Stimulated activated CD8-positive, alpha-beta memory T cell treated with anti-CD3 and anti-CD28 coated beads, Interleukin-4, amount 100 ng/mL, for 48 hours (primary cell): ENCODE measurements around the gene CCDC124.
"Not testable (repeated sequence)": the region's sequence is repeated elsewhere in the genome, so short reads cannot be mapped to it uniquely, and the experiment has no call there.

Source experiments
- DNase-seq: peaks from one replicate; pipeline ENCODE4 v3.0.0-alpha.2; 2020

Gene CCDC124, protein sequence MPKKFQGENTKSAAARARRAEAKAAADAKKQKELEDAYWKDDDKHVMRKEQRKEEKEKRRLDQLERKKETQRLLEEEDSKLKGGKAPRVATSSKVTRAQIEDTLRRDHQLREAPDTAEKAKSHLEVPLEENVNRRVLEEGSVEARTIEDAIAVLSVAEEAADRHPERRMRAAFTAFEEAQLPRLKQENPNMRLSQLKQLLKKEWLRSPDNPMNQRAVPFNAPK

DNA sequence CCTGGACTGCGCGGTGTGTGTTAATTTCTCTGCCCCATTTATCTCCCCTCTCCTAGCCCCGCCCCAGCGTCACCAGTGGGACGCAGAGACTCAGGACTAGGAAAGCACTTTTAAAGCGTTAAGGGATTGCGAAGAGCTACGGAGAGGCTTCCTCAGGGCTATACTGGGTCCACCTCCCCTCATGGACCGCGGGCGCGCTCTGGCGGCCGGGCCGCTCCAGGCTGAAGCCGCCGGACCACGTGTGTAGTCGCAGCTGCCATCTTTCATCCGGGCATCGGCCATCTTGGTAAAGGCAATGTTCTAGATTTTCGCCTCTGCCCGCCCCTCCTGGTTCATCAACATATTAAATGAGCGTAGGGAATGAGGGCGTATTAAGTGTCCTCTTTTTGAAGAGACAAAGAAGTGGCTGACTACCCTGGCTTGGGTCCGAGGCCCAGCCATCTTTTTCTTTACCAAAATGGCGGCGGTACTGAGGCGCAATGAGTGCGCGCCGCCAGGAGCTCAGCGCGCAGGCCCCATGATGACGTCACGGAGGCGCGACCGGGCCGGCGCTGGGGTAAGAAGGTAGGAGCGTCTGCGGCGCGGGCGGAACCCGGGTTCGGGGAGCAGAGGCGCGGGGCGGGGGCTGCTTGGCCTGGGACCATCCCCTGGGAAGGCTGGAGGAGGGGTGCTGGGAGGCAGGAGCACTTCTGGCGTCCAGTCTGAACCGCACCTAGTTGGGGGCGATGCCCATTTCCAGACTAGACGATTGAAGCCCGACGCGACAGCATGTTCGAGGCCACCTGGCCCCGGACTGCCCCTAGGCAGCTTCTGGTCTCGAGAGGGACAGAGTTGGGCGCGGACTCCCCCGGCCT lies at the start of gene CCDC124:
Gene CCDC124 (plus strand): TSS at position 531 of the 854 bp plus-strand sequence. CDS start 3,406 bp downstream, outside the sequence.
- DNase-seq: peak; percentile 95

DNA sequence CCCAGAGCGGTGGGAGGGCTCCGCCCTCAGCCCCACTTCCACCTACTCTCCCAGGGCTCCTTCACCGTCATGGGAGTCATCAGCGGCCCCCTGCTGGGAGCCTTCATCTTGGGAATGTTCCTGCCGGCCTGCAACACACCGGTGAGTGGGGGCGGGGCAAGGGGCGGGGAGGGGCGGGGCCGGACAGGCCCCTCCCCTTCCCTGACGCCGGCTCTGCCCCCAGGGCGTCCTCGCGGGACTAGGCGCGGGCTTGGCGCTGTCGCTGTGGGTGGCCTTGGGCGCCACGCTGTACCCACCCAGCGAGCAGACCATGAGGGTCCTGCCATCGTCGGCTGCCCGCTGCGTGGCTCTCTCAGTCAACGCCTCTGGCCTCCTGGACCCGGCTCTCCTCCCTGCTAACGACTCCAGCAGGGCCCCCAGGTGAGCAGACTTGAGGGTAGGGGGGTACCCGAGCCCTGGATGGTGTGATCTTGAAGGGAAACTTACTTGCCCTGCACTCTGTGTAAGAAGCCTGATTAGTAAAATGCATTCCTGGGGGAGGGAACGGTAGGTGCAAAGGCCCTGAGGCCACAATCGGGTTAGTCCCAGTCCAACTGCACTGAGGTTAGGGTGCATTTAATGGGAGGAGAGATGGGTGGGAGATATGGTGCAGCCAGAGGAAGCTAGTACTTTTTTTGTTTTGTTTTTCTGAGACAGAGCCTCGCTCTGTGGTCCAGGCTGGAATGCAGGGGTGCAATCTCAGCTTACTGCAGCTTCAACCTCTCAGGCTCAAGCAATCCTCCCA lies 49.0 kb upstream of the CCDC124 start:
- DNase-seq: no peak

DNA sequence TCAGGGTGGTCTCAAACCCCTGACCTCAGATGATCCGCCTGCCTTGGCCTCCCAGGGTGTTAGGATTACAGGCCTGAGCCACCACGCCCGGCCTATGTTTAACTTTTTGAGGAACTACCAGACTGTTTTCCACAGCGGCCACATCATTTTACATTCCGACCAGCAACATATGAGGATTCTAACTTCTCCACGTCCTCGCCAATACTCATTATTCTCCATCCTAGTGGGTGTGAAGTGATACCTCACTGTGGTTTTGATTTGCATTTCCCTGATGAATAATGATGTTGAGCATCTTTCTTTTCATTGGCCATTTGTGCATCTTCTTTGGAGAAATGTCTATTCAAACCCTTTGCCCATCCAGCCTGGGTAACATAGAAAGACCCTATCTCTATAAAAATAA lies 46.3 kb upstream of the CCDC124 start:
- DNase-seq: no peak

DNA sequence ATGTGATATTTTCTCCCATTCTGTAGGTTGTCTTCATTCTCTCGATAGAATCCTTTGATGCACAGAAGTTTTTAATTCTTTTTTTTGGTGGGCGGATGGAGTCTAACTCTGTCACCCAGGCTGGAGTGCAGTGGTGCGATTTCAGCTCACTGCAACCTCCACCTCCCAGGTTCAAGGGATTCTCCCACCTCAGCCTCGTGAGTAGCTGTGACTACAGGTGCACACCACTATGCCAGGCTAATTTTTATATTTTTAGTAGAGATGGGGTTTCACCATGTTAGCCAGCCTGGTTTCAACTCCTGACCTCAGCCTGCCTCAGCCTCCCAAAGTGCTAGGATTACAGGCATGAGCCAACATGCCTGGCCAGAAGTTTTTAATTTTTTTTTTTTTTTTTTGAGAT lies 45.6 kb upstream of the CCDC124 start:
- not testable (repeated sequence) for DNase-seq

DNA sequence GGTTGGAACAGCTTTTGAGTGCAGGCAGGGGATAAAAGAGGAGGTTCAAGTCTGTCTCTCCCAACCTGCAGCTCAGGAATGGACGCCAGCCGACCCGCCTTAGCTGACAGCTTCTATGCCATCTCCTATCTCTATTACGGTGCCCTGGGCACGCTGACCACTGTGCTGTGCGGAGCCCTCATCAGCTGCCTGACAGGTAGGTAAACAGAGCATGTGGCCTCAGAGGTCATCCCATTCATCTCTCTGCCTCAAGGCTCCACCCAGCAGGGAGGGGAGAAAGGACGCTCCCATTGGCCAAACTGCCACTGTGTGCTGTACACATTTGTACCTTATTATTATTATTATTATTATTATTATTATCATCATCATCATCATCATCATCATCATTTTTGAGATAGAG lies 44.6 kb upstream of the CCDC124 start:
- no peak for DNase-seq

DNA sequence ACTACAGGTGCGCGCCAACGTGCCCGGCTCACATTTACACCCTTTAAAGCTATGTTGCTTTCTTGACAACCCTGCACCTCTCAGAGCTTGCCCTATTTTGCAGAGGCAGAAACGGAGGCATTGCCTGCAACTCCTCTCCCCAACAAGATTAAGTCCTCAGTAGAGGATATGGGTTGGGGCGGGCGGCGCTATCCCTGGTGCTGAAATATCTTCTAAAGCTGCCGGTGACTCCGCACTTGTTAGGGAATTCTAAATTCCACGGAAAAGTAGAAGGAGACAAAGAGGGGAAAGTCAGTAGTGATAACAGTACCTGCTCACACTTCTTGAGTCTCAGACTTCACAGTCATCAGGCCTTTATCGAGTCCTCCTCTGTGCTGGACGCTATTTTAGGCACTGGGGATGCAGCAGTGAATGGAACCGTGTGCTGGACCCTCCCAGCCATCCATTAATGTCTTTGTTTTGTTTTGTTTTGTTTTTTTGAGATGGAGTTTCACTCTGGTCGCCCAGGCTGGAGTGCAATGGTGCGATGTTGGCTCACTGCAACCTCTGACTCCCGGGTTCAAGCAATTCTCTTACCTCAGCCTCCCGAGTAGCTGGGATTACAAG lies 43.1 kb upstream of the CCDC124 start:
- DNase-seq: peak; percentile 36

DNA sequence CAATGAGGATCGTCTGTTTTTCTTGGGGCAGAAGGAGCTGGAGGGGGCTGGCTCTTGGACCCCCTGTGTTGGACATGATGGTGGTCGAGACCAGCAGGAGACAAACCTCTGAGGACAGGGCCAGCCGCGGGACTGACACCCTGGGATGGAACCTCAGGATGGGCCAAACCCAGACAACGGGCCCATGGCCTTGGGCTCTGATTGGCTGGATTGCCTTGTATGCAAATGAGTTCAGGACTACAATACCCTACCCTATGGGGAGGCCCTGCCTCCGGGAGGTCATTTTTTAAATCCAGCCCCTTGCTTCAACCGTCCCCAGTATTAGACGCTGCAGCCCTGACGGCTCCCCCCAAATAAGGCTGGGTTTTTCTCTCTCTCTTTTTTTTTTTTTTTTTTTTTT lies 39.0 kb upstream of the CCDC124 start:
- no peak for DNase-seq

DNA sequence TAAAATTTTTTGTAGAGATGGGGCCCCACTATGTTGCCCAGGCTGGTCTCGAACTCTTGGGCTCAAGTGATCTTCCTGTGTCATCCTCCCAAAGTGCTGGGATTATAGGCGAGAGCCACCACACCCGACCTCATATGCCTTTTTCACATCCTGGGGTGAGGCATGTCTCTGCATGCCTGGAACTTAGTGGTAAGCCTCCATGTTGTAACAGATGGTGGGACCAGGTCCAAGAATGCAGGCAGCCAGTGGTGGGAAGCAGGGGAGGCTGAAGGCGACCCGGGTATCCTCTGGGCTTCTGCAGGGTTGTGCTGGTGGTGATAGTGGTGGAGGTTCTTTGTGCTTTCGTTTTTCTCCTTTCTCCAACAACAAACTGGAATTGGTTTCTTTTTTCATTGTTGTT lies 30.1 kb upstream of the CCDC124 start:
- DNase-seq: no peak

DNA sequence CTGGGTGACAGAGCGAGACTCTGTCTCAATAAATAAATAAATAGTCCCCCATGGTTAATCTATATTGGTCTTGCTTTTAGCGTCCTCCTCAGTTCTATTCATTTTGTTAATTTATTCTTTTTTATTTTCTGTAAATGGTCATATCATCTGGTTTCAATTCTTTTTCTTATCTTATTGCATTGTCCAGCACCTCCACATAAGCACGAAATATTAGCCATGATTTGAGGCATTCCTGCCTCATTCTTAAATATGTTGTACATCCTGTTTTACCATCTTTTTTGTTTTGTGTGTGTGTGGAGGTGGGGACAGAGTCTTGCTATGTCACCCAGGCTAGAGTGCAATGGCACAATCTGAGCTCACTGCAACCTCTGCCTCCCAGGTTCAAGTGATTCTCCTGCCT lies 24.6 kb upstream of the CCDC124 start:
- DNase-seq: no peak

DNA sequence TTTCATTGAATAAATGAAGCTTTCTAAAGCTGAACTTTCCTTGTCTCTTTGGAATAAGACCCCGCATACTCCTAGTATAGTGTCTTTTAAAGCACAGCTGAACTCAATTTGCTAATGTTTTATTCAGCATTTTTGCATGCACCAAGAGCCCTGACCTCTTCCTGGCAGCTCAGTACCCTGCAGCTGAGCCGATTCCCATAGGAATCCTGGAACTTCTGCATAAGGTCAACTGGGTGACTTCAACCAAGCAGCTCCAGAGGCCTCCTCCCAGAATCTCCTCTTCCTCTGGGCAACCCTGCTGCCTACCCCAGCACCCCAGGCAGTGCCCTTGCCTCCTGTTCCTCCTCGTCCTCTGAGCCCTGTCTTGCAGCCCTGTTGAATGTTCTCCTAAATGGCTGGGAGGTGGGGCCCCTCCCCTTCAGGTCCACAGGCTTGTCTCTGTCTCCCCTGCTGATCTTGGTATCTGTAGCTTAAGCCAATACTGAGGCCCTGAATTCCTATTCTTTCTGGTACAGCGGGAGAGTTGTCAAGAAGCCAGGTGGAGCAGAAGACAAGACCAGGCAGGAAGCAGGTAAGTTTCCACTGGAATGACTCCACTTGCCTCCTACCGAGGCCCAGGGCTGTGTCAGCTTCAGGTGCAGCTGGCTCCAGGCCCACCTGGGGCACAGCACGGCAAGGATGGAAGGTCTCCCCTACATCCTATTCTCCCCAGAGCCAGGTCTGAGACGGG lies 23.6 kb upstream of the CCDC124 start:
- DNase-seq: no peak

DNA sequence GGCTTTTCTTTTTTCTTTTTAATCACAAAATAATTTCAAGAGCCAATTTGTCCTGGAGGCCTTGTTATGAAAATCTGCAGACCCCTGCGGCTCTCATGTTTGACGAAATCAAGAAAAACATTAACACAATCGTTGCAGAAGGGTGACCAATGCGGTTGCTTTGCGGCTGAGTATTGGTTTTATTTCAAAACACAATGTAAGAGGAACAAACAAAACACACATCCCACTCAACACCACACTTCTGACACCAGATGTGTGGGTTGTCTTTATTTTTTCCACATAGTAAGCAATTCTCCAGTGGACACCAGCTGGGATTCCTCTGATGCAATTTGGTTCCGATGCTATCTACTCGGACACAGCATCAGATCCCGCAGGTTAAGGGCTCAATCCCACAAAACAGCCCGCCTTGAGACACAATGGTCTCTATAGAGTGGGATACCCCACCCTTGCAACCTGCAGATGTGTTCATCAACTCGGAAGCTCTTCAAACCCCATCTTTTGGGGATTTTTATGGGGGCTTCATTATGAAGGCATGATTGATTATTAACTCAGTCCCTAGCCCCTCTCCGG lies 21.9 kb upstream of the CCDC124 start:
- DNase-seq: no peak

DNA sequence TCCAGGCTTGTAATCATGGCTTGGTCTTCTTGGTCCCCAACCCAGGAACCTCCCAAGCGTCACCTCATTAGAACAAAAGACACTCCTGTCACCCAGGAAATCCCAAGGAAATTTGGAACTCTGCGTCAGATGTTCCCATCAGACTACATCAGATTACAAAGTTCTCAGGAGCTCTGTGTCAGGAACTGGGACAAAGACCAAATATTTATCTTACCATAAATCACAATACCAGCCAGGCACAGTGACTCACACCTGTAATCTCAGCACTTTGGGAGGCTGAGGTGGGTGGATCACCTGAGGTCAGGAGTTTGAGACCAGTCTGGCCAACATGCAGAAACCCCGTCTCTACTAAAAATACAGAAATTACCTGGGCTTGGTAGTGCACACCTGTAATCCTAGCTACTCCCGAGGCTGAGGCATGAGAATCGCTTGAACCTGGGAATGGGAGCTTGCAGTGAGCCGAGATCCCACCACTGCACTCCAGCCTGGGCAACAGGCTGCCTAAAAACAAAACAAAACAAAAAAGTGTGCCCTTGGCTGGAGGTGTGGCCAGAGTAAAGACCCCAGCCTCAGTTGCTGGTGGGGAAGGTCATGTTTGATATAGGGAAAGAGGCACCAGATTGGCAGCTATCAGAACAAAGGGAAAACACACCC lies 16.7 kb upstream of the CCDC124 start:
- no peak for DNase-seq

DNA sequence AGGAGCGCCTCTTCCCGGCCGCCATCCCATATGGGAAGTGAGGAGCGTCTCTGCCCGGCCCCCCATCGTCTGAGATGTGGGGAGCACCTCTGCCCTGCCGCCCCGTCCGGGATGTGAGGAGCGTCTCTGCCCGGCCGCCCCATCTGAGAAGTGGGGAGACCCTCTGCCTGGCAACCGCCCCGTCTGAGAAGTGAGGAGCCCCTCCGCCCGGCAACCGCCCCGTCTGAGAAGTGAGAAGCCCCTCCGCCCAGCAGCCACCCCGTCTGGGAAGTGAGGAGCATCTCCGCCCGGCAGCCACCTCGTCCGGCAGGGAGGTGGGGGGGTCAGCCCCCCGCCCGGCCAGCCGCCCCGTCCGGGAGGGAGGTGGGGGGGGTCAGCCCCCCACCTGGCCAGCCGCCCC lies 14.7 kb upstream of the CCDC124 start:
- not testable (repeated sequence) for DNase-seq

DNA sequence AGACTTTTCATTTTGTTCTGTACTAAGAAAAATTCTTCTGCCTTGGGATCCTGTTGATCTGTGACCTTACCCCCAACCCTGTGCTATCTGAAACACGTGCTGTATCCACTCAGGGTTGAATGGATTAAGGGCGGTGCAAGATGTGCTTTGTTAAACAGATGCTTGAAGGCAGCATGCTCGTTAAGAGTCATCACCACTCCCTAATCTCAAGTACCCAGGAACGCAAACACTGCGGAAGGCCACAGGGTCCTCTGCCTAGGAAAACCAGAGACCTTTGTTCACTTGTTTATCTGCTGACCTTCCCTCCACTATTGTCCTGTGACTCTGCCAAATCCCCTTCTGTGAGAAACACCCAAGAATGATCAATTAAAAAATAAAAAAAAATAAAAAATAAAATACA lies 13.7 kb upstream of the CCDC124 start:
- not testable (repeated sequence) for DNase-seq

DNA sequence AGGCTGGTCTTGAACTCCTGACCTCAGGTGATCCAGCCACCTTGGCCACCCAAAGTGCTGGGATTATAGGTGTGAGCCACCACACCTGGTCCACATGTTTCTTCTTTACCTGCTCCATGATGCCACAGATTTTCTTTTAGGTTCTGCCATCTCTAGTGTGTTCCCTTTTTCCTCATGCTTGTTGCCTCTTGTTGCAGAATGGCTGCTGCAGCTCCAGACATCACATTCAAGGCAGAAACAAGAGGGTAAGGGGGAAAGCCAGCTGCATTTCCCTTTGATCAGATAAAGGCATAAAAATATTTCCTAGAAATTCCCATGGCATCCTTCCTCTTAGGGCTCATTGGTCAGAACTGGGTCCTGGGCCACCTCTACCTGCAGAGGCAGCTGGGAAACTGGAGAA lies 12.3 kb upstream of the CCDC124 start:
- DNase-seq: no peak

DNA sequence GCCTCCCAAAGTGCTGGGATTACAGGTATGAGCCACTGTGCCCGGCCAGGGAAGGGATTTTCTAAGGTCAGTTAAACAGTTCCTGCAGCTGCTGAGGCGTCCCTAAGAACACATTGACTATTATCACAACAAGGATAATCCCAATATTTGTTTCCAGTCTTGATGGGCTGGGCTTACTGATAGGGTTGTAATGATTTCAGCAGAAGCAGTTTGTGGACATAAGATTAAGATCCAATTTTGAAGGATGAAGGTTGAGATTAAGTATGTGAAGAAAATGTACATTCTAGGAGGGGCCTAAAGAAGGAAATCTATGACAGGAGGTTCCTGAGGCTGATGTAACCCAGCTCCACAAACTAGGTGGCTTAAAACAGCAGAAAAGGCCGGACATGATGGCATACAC lies 10.7 kb upstream of the CCDC124 start:
- no peak for DNase-seq

DNA sequence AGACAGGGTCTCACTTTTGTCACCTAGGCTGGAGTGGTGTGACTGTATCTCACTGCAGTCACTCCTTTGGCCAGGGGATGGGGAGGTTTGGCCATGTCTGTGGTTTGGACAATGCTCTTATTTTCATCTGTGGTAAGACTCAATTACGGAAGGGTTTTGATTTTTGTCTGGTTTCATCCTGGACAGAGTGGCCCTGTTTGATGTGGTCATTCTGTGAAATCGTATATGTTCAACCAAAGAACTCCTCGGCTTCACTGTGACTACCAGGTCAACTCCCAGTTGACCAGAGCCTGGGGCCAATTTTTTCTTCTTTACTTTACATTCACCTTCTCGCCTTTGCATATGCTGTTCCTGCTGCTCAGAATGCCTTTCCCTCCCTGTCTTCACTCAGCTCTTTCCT lies 6.8 kb upstream of the CCDC124 start:
- DNase-seq: no peak

DNA sequence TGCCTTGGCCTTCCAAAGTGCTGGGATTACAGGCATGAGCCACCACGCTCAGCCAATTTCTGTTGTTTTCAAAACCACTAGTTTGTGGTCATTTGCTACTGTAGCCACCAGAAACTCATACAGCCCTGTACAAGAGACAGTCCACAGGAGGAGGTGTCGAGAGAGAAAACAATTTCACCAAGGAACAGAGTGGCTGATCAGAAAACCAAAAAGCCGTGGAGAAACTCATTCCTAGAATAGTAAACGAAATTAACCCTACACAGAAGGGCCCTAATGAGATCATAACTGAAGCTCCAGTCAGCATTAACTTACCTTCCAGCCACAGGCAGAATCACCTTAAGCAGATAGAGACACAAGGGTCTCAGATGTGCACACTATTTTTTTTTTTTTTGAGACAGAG lies 3.8 kb upstream of the CCDC124 start:
- DNase-seq: no peak

DNA sequence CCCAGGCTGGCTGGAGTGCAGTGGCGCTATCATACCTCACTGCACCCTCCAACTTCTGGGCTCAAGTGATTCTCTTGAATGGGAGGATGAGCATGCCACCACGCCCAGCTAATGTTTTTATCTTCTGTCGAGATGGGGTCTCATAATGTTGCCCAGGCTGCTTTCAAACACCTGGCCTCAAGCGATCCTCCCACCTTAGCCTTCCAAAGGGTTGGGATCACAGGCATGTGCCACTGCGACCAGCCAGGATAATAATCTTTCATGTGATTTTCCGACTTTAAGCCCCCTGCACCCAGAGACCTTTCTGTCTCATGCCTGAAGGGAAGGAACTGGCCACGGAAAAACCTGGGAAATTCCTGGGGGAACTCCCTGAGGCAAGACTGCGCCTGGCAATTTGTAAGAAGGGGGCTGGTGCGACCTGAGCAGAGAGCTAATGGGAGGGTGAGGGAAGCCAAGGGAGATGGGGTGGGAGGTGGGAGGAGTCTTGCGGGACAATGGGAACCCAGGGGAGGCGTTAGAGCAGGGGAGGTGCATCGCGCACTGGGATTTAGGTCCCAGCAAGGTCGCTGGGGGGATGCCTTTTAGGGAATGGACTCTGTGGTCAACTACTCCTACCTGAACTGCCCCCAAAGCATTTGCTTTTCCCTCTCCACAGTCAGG lies 1.2 kb upstream of the CCDC124 start:
- peak; percentile 36 for DNase-seq

DNA sequence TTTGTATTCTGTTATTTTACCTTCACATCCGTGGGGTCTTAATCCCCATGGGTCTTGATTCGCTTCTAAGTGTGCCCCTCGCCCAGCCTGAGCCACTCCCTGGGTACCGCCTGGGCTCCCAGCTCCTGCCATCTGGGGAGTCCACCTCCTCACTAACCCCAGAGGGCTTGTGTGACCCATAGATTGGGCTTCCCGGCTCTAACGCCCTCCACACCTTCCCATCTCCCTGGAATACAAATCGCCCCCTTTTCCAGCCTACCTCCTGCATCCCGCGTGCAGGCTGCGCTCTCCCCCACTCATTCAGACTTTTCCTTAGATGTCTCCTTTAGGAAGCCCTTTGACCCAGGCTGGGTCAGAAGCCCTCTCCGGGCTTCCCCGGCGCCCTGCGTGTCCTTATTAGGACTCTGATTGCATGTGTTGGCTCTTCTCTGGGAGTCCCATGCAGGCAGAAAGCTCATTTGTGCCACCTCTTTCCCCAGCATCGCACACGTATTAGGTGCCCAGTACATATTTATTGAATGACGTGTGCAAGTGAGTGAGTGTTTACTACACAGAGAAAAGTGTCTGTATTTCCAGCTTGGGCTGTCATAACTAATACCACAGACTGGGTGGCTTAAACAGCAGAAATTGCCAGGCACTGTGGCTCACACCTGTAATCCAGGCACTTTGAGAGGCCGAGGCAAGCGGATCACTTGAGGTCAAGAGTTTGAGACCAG lies 757 bp downstream of the CCDC124 start:
- DNase-seq: no peak
